NCI-H524 (cell line): ENCODE measurements around the gene ACLY.
"Not testable (repeated sequence)": the region's sequence is repeated elsewhere in the genome, so short reads cannot be mapped to it uniquely, and the experiment has no call there.

Experiments
- DNase-seq, 2 experiments: peaks; one replicate each; lab custom pipeline; 2025; lab: John Stamatoyannopoulos, UW

ACLY gene

DNA sequence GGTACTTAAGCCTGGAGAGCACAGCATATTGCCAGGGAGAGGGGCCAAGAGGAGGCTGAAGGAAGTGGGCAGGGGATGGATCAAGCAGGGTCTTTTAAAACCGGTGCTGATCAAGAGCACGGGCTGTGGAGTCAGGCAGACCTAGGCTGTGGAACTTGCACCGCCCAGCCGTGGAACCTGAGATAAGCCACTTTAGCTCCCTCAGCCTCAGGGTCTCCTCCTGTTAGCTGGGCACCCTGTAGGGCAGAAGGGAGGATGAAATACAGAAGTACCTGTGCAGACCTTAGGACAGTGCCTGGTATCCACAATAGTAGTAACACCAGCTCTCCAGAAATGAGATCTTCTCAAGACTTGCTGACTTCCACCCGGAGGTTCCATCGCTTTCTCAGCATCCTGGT is 20.9 kb upstream of the ACLY start:
- no peak for DNase-seq

DNA sequence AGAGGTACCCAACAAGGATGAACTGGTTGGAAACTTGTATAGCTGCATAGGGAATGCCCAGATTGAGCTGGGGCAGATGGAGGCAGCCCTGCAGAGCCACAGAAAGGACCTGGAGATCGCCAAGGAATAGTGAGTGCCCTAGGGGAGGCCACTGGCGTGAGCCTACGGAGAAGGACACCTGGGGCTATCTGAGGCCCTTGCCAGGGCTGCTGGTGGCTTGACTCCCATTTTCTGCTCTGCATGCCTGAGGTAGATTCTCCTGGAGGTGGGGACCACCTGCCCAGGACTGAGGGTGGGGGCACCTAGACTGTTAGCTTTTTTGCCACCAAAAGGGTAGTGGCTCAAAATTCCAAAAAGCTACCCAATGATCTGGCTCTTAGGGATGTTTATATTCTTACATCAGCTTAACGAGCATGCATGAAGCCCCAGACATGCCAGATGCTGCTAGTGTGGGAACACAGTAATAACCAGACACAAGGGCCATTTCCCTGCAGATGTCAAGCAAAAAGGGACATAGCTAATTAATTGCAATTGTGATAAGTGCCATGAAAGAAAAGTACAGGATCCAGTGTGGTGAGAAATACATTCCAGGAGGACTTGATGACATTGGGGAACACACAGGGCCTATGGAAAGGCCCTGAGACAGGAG is 20.4 kb upstream of the ACLY start:
- DNase-seq, result peak; percentile 90 to 92

DNA sequence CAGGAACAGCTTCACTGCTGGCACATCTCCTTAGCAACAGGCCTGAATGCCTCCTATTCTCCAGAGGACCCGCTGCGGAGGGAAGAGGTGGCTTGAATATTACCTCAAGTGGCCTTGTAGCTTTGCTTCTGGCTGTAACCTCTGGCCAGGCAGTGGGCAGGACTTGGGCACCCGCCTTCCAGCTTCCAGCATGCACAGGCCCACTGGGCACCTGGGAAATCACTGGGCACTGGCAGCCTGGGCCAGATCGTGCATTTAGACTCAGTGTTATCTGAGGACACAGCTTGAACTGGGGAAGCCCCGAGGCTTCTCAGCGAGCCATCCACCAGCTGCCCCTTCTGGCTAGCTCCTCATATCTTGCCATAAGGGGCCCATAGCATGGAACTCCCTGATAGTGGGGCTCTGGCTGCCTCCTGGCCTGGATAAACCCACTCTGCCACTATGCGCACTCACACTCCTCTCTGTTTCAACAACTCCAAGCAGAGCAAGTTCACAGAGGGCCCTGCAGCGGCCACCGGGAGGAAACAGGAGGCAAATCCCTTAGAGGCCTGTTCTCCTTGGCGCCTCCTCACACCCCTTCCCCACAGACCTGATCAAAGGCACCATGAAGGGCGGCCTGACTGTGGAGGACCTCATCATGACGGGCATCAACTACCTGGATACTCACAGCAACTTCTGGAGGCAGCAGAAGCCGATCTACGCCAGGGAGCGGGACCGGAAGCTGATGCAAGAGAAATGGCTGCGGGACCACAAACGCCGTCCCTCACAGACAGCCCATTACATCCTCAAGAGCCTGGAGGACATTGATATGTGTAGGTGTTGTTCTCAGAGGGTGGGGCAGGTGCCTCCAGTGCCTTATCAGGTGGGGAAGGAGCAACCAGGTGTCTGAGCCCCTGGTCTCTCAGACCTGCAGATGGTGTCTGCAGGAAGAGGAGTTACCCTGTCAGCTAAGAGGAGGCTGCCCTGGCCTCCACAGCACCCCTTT is 19.5 kb upstream of the ACLY start:
- DNase-seq, result peak; percentile 6 to 41

DNA sequence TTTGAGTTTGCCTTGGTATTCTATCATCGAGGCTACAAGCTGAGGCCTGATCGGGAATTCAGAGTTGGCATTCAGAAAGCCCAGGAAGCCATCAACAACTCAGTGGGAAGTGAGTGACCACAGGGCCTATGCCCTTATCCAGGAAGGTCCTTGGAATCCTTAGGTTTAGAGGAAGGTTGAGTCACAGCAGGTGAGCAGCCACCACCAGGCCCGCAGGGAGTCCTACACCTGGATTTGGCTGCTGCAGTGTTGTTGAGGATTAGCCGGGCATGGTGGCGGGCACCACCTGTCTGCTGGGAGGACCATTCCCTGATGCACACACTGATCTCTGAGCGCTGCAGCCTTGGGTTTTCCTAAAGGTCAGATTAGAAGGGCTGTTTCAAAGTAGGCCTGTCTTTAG is 16.9 kb upstream of the ACLY start:
- no peak for DNase-seq

DNA sequence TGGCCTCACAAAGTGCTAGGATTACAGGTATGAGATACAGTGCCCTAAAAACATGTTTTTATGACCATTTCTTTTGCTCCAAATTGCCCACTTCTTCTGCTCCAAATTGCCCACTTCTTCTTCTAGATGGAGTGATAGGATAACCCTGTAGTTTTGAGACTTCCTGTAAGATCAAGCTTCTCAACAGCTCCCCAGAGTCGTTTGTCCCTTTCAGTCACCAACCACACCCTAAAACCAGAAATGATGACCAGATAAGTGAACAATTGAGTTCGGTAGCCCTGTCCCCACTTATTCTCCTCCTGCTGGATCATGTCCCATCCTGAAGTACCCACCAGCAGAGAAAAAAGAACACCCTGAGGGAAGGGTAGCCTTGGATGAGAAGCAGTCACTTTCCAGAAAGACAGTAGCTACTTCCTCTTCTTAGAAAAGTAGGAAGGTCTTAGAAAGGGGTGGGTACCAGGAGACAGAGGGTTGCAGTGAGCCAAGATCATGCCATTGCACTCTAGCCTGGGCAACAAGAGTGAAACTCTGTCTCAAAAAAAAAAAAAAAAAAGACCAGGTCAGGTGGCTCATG is 14.2 kb upstream of the ACLY start:
- no peak for DNase-seq

DNA sequence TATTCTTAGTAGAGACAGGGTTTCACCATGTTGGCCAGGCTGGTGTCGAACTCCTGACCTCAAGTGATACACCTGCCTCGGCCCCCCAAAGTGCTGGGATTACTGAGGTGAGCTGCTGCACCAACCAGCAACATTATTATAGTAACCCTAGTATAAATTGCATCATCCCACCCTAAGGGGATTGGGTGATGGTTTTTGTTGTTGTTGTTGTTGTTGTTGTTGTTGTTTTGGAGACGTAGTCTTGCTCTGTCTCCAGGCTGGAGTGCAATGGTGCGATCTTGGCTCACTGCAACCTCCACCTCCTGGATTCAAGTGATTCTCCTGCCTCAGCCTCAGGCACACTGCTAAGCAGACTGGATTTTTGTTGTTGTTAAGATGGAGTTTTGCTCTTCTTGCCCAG is 13.0 kb upstream of the ACLY start:
- DNase-seq, result not testable (repeated sequence)

DNA sequence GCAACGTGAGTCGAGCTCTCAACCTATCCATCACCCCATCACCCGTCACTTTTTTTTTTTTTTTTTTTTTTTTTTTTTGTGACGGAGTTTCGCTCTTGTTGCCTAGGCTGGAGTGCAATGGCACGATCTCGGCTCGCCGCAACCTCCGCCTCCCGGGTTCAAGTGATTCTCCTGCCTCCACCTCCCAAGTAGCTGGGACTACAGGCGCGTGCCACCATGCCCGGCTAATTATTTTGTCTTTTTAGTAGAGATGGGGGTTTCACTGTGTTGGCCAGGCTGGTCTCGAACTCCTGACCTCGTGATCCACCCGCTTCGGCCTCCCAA is 12.0 kb upstream of the ACLY start:
- DNase-seq, result not testable (repeated sequence)

DNA sequence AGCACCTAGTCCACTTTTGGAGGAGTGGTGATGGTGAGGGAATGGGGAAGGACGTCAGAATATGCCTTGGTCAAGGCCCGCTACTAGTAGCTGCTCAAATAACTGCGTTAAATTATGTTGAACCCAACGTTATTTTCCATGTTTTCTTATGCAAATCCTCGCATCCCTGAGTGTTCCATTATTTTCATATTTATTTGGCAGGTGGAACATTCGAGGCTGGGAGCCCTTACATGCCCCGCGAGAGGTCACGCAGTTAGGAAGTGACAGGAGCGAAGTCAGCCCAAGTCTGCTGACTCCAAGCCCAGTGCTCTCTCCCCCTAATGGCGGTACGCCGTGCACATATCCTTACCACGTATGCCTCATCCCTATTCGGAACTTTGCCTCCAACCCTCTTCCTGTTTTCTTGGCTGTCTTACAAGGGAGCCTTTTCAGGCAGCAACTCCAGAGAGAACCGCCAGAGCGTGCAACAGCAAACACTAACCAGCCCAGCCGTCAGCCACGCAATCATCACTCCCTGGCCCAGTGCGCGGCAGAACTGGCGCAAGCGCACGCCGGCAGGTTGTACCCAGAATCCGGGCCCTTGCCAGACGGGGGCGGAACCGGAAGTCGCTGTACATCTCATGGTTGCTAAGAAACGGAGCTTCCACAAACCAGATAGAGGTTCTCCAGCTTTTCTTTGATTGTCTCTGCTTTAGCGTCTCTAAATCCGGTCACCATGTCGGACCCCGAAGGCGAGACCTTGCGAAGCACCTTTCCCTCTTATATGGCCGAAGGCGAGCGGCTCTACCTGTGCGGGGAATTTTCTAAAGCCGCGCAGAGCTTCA is 11.5 kb upstream of the ACLY start, which contains the start of gene ODAD4:
TSS of gene ODAD4 (plus strand) at position 609 of the 824 bp plus-strand sequence. CDS start at position 716, 107 bp downstream.
- DNase-seq, result peak; percentile 95 to 96

DNA sequence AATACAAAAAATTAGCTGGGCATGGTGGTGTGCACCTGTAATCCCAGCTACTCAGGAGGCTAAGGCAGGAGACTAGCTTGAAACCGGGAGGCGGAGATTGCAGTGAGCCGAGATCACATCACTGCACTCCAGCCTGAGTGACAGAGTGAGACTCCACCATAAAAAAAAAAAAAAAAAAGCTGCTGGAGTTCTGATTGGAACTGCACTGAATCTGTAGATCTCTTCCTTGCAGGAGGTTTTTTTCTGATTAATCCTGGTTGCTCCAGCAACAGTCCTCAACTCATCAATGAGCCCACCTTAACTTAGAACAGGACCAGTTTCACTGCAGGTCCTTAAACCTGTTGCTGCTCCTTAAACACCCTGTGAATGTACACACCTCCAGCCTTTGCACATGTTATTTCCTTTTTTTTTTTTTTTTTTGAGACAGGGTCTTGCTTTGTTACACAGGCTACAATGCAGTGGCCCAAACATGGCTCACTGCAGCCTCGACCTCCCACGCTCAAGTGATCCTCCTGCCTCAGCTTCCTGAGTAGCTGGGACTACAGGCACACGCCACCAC is 10.0 kb upstream of the ACLY start:
- no peak for DNase-seq

DNA sequence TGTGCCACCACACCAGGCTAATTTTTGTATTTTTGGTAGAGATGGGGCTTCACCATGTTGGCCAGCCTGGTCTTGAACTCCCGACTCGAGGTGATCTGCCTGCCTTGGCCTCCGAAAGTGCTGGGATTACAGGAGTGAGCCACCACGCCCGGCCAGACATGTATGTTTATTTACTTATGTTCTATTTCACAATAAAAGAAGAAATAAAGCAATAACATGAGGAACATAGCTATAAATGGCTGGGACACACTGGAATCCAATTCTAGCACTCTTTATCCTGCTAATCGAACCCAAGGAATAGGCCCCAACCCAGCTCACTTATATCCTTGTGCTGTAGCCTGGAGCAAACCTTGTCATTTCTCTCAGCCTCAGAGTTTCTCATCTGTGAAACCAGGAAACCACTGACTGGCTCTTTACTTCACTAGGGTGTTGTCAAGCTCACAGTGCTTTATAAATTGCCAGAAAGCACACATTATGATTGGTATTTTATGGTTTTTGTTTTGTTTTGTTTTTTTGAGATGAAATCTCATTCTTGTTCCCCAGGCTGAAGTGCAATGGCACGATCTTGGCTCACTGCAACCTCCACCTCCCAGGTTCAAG is 7.3 kb upstream of the ACLY start:
- no peak for DNase-seq

DNA sequence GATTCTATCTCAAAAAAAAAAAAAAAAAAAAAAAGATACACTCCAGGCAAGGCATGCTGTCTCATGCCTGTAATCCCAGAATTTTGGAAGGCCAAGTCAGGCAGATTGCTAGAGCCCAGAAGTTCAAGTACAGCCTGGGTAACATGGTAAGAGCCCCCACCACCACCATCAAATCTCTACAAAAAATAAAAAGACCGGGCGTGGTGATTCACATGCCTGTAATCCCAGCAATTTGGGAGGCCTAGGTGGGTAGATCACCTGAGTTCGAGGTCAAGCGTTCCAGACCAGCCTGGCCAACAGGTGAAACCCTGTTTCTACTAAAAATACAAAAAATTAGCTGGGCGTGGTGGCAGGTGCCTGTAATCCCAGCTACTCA is 1.8 kb upstream of the ACLY start:
- no peak for DNase-seq

DNA sequence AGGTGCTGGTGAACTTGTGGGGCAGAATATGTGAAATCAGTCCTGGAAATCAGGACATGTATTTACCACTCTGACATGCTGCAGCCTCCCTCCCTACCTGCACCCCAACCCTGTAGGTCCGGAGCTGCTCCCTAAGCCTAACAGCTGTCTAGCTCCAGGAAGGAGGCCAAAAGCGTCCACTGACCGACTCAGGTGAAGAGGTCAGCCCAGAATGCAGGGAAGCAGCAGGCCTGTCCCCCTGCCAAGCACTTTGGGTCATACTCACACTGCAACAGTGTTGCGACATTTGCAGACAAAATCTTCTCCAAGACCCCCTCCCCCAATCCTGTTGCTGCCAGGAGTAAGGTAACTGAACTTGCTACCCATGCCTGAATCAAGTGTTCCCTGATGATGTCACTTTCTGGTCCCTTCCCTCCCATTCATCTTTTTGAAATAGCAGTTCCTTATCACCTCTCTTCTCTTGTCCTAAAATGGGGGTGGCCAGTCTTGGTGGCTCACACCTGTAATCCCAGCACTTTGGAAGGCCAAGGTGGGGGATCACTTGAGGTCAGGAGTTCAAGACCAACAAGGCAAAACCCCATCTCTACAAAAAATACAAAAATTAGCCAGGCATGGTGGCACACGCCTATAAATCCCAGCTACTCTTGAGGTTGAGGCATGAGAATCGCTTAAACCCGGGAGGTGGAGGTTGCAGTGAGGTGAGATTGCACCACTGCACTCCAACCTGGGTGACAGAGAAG is 1.3 kb upstream of the ACLY start:
- no peak for DNase-seq

DNA sequence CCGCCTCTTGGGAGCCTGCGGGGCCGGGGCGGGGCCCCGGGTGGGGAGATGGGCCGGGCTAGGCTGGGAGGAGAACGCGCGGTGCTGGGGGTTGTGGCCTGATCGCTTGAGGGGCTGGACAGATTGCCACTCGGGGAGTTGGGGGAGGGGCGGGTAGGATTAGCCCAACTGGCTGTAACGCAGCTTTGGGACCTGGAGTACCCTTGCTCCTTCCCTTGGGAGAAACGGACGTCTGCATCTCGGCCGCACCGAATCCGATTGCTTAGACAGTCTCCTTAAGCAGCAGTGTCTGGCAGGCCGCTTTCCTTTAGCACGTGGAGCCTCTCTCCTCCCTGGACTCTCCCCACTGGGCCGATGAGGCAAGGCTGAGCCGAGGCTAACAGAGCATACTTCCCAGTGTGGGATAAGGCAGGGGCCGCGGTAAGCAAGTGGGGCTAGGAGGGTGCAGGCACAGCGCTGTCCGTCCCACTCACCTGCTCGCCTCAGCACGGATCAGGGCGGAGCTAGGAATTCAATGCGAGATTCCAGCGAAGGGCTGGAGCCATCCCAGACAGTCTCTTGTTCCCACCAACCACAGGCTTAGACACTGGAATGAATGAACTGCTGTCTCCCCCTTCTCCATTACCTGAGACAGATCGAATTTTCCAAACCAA is 540 bp upstream of the ACLY start:
- DNase-seq, result peak; percentile 99 to 100

DNA sequence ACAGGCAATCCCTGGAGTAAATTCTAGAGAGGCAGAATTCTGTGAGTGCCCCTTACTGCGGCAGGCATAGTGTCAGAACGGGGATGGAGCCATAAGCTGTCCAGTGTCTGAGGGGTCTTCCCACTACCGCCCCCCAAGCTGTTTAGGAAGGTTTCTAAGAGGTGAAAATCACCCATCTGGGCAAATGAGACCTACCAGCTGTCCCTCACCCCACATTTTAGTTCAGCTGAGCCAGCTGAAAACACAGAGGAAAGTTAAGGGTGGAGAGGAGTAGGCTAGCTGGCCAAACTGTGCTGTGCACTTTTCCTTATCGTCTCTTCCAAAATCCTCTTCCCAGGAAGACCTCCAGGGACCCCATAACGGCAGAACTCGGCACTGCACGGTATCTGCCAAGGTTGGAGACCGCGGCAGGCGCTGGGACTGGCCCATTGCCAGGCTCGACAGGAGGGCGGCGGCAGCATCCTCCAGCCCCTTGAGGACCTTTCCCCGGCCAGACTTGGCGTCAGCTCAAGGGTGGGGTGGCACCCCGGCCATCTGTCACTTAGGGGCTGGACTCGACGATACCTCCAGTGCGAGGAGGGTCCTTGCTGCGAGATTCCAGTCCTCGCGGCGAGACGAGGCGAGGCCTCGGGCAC is 955 bp downstream of the ACLY start:
- peak; percentile 96 to 99 for DNase-seq

DNA sequence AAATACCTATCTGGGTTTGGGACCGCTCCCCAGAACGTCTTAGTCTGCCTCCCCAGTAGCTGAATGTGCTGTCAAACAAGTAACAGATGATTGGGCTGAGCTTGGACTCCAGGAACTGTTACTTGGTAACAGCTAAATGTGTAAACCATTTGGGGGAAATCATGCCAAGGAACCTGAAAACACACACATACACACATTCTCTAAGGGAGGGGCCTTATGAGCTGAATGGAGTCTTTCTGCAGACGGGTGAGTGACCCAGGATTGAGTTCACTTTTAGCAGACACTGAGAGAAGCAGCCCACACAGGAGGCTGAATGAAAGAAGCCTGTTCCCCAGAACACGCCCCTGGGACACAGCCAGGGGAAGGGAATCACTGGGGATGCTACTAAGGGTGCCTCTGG is 1.6 kb downstream of the ACLY start:
- DNase-seq, result peak in 1 of 2 experiments; percentile 12

DNA sequence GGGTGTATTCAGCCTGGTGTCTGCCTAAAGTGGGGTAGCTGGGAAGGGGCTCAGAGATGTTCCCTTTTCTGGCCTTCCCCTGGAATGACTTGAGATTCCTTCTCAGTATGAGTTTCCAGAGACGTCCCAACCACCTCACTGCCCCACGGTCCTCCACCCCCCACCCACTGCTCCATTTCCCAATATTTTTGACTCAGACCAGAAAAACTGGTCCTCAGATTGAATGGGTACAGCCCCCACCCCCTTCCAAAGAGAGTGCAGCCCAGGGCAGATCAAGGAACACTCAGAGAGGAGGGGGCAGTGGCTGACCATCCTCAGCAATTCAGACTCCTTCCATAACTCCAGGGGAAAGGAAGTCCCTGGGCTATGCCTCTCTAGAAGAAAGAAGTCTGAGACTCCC is 3.2 kb downstream of the ACLY start:
- no peak for DNase-seq

DNA sequence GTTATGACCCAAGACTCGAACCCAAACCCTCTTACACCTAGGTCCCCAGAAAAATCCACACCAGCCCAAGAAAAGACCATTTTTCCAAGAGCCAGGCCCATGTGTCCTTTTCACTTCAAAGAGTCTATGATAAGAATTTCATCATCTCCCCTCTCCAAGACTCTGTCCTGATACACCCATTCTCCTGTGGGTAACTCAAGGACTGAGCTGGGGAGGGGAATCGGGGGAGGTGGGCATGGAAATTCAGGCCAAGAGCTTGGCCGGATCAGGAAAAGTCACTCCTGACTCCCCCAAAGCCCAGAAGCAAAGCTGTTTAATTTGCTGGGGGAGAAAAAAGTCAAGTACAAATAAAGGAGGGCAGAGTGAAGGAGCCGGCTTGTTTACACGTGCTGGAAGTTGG is 3.7 kb downstream of the ACLY start:
- no peak for DNase-seq

DNA sequence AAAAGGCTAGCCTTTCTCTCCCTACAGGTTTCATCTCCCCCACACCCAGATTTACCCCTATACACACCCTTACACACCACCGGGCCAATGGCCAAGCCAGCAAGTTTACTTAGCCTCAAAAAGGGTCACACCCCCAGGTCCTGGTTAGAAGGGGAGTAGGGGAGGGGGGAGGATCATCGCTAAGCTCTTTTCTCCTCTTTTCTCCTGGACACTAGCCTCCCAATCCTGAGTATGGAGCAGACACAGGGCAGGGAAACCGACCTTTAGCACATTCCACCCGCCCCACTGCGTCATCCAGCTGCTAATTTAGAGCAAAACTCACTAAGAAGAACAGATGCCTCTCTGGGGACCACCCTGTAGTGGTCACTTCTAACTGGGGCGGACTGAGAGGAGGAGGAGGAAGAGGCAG is 4.4 kb downstream of the ACLY start:
- DNase-seq, result no peak

DNA sequence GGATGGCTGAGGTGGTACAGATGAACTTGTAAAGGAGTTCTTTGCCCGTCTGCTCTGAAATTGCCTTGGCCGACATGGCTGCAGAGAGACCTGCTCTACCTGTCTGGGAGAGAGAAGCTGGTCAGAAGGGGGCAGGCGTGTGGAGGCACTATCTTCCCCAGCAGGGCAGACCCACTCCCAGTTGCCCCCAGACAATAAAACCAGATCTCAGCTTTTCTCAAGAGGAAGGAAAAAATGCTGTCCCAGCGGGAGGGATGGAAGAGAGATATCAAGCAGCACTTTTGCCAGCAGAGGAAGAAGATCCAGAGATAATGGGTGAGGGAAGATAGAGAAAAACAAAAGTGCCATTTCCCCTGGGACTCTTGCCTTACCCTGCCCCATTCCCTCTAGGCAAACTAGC is 5.0 kb downstream of the ACLY start:
- DNase-seq, result no peak

DNA sequence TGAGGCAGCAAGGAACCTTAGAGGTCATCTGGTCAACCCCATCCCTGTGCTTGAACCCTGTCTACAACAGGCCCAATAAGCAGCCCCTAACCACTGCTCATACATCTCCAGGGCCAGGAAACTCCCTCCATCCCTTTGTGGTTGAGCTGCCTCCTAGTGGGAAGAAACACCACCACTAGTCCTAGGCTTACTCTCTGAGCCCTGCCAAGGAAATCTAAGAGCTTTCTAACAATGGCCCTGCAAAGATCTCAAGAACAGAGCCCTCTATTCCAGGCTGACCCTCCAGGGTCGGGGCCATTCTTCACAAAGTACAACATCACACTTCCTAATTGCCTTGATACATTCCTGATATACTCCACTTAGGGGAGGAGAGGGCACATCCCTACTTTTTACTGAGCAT is 5.8 kb downstream of the ACLY start:
- no peak for DNase-seq
